Keratinocyte (primary cell): ENCODE data around the gene UBIAD1. TPM values are rescaled to one million over a fixed set of nuclear protein-coding genes. Genes with fewer than 3 reads are reported as not detected.

Experiments
- DNase-seq: peaks from one replicate; pipeline ENCODE4 v3.0.0-alpha.2; 2011; ENCODE audit warnings: low read depth, missing footprints, low spot score
- FAIRE-seq: peaks from 2 replicates; lab custom pipeline; 2011; peaks lifted over from hg19 to GRCh38; lab: Jason Lieb, UNC
- H2AFZ ChIP-seq: 2 replicates; pipeline ENCODE4 v1.6.0; 2012; ENCODE audit warnings: low read length, control low read depth, inconsistent platforms; ENCODE audit not compliant: control insufficient read depth
- H3K27ac ChIP-seq: 2 replicates; pipeline ENCODE4 v1.5.1; 2011; ENCODE audit warnings: low read length; ENCODE audit not compliant: control insufficient read depth, insufficient read depth
- H3K27me3 ChIP-seq: 3 replicates; pipeline ENCODE4 v1.6.0; 2011; ENCODE audit warnings: low read length; ENCODE audit not compliant: control insufficient read depth, insufficient read depth; ENCODE audit errors: extremely low read depth
- H3K36me3 ChIP-seq, 2 experiments: 2 replicates in 1 of 2; 3 replicates in 1 of 2; pipeline ENCODE4 v1.5.1; 2011; ENCODE audit warnings: low read length in 2 of 2, mild to moderate bottlenecking in 1 of 2; ENCODE audit not compliant: control insufficient read depth in 2 of 2, insufficient read depth in 2 of 2; ENCODE audit errors: extremely low read depth in 1 of 2
- H3K4me1 ChIP-seq: 3 replicates; pipeline ENCODE4 v1.5.1; 2011; ENCODE audit warnings: low read length; ENCODE audit not compliant: control insufficient read depth, insufficient read depth; ENCODE audit errors: extremely low read depth
- H3K4me2 ChIP-seq: 3 replicates; pipeline ENCODE4 v1.6.0; 2011; ENCODE audit warnings: low read depth, low read length; ENCODE audit not compliant: control insufficient read depth, insufficient read depth; ENCODE audit errors: extremely low read depth
- H3K4me3 ChIP-seq, 3 experiments: fragments of 200-600 bp in 1 of 3; sonication (generic) in 1 of 3; 2 replicates in 2 of 3; 3 replicates in 1 of 3; pipeline ENCODE4 v1.5.1; 2011 to 2016; ENCODE audit warnings: low read length in 3 of 3, mild to moderate bottlenecking in 3 of 3, control low read depth in 2 of 3, inconsistent platforms in 1 of 3, low read depth in 1 of 3, mixed read lengths in 1 of 3, mixed run types in 1 of 3, moderate library complexity in 1 of 3; ENCODE audit not compliant: control insufficient read depth in 2 of 3, insufficient read depth in 2 of 3; ENCODE audit errors: extremely low read depth in 1 of 3
- H3K79me2 ChIP-seq: 2 replicates; pipeline ENCODE4 v1.6.0; 2012; ENCODE audit warnings: low read length; ENCODE audit not compliant: control insufficient read depth, insufficient read depth
- H3K9ac ChIP-seq: 3 replicates; pipeline ENCODE4 v1.6.0; 2011; ENCODE audit warnings: low read length; ENCODE audit not compliant: control insufficient read depth, insufficient read depth; ENCODE audit errors: extremely low read depth
- H3K9me1 ChIP-seq: 3 replicates; pipeline ENCODE4 v1.6.0; 2011; ENCODE audit warnings: low read length; ENCODE audit not compliant: control insufficient read depth, insufficient read depth; ENCODE audit errors: extremely low read depth
- H3K9me3 ChIP-seq: 2 replicates; pipeline ENCODE4 v1.5.1; 2012; ENCODE audit warnings: low read depth, low read length; ENCODE audit not compliant: control insufficient read depth
- H4K20me1 ChIP-seq: 3 replicates; pipeline ENCODE4 v1.6.0; 2011; ENCODE audit warnings: low read length; ENCODE audit not compliant: control insufficient read depth, insufficient read depth; ENCODE audit errors: extremely low read depth
- CTCF ChIP-seq, 3 experiments: IDR thresholded peaks in 1 of 3; conservative IDR thresholded peaks in 1 of 3; optimal IDR thresholded peaks in 1 of 3; 2 replicates in 2 of 3; 3 replicates in 1 of 3; pipeline versions ENCODE3 to v1.5.1; 2011; ENCODE audit warnings: low read length in 3 of 3, mild to moderate bottlenecking in 3 of 3, moderate library complexity in 2 of 3, control low read depth in 1 of 3, inconsistent platforms in 1 of 3; ENCODE audit not compliant: insufficient read depth in 2 of 3; ENCODE audit errors: extremely low read depth in 1 of 3
- EZH2 ChIP-seq: IDR thresholded peaks from one replicate; pipeline ENCODE4 v1.6.1; 2012; ENCODE audit warnings: inconsistent platforms, mild to moderate bottlenecking, low read length, moderate library complexity
- dilution Hi-C: fragments of 300-500 bp; cut with MboI; formaldehyde crosslinking; loops from one replicate; pipeline ENCODE4 v1.7.0; 2020; ENCODE audit warnings: low sequenced_read_pairs; ENCODE audit not compliant: extremely low pct_ligation_motif_present
- polyA minus RNA-seq, 3 experiments: library from RNA; depleted of rRNA, polyadenylated mRNA; stranded (reverse); fragments of >200 nt; gene quantifications; 1 replicate in 1 of 3; 2 replicates in 1 of 3; 3 replicates in 1 of 3; pipeline ENCODE4 v1.2.3, GENCODE V29; 2011
- polyA plus RNA-seq, 5 experiments: library from polyadenylated mRNA; depleted of rRNA in 3 of 5; stranded (reverse) in 3 of 5; stranded (forward) in 1 of 5; unstranded in 1 of 5; fragments of >200 nt; gene quantifications; 1 replicate in 1 of 5; 2 replicates in 3 of 5; 3 replicates in 1 of 5; pipeline versions ENCODE4 v1.2.1 to v1.2.3, GENCODE V29; 2011 to 2012; ENCODE audit warnings: missing spikeins in 2 of 5, low read depth in 1 of 5, low replicate concordance in 1 of 5

The UBIAD1 gene
- polyA plus RNA-seq: 9.7 to 15.9 TPM (median 9.9 TPM) in 3 replicates
- polyA plus RNA-seq (2011; ENCODE audit: low read depth): 1.2 TPM
- 8.9 and 9.1 TPM in 2 replicates for polyA plus RNA-seq (2011; cell fraction: cytosol; rRNA removed)
- polyA plus RNA-seq (2011; cell fraction: nucleus; rRNA removed): 11.6 and 11.9 TPM in 2 replicates
- polyA plus RNA-seq (2012; ENCODE audit: low replicate concordance): 8.0 and 12.2 TPM in 2 replicates
- 17.1 to 29.1 TPM (median 20.1 TPM) in 3 replicates for polyA minus RNA-seq
- 13.4 TPM for polyA minus RNA-seq (2011; cell fraction: cytosol; rRNA and poly(A)+ RNA removed)
- polyA minus RNA-seq (2011; cell fraction: nucleus; rRNA and poly(A)+ RNA removed): 9.9 and 16.3 TPM in 2 replicates

GRCh38 chr1:11272832-11273594, at the start of gene UBIAD1:
UBIAD1 (plus strand) TSS chr1:11273198; CDS start chr1:11273532, 334 bp downstream.
- H3K9me3 ChIP-seq: no peaks in the 10 kb centered on the region
- H3K36me3 ChIP-seq: no peaks in the 10 kb centered on the region
- peaks cover 23% of the 10 kb centered on the region for H3K79me2 ChIP-seq
- FAIRE-seq (no peak), DNase-seq (peak; percentile 32)
- no peaks in the 10 kb centered on the region for H3K27me3 ChIP-seq
- peak within 1 kb of the TSS; percentile 95 for H2AFZ ChIP-seq
- H3K9me1 ChIP-seq: no peaks in the 10 kb centered on the region
- H4K20me1 ChIP-seq: no peaks in the 10 kb centered on the region
- dilution Hi-C loops: no loop called here
- TF ChIP-seq CTCF (optimal IDR thresholded peaks at IDR 0.05 in 1 of 3, IDR thresholded peaks at IDR 0.05 in 1 of 3, conservative IDR thresholded peaks at IDR 0.05 in 1 of 3; ENCODE audit: extremely low read depth in 1 of 3, insufficient read depth in 2 of 3, low read length in 3 of 3) (peak in 2 of 3 experiments; percentile 21 to 65), EZH2 (no peak)
- H3K4me3 ChIP-seq: peak within 1 kb of the TSS; percentile 62 to 92 (median 84)
- peak within 1 kb of the TSS; percentile 87 for H3K27ac ChIP-seq
- H3K4me1 ChIP-seq: peaks cover 9% of the 10 kb centered on the region
- H3K4me2 ChIP-seq: peak within 1 kb of the TSS; percentile 82
- H3K9ac ChIP-seq: peak within 1 kb of the TSS; percentile 92

DNA sequence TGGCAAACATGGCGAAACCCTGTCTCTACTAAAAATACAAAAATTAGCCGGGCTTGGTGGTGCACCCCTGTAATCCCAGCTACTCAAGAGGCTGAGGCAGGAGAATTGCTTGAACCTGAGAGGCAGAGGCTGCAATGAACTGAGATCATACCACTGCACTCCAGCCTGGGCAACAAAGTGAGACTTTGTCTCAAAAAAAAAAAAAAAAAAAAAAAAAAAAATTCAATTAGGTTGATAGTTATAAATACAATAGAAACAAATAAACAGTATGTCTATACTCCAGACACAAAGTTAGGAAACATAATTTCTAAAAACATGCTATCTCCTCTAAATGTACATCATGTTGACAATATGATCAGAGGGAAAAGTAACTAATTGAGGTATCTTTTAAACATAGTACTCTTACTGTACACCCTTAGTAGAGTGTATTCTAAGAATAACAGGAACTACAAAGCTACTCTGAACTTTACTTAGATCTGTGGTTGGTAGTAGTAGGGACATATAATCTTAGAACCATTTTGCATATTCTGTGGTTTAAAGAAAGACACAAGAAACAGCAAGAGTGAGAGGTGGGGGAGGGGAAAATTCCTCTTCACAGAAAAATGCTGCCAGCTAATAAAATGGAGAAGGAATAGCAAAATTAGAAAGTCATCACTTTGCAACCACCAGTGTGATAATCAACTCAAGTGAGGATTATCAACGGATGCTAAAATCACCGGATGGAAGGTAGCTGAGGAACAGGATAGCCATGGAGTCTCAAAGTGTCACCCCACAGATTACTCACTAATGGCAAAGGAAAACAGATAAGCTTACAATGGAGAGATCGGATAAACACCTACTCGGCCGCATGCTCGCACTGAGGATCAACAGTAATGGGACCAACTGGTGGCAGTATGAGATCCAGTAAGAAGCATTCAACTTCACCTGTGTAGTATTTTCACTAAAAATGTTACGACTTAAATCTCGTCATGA, 45.6 kb upstream of the UBIAD1 start:
- no peak for TF ChIP-seq EZH2
- no peak for TF ChIP-seq CTCF (optimal IDR thresholded peaks at IDR 0.05 in 1 of 3, IDR thresholded peaks at IDR 0.05 in 1 of 3, conservative IDR thresholded peaks at IDR 0.05 in 1 of 3; ENCODE audit: extremely low read depth in 1 of 3, insufficient read depth in 2 of 3, low read length in 3 of 3)
- Histone ChIP-seq H3K27ac (no peak overlapping the region), H3K9me3 (no peaks in the 10 kb centered on the region), H3K4me2 (no peak overlapping the region), H3K9me1 (no peaks in the 10 kb centered on the region), H2AFZ (no peak overlapping the region), H3K36me3 (peaks cover 32 to 35% of the 10 kb centered on the region in 2 experiments), H3K27me3 (no peaks in the 10 kb centered on the region), H3K4me1 (no peaks in the 10 kb centered on the region), H4K20me1 (no peaks in the 10 kb centered on the region), H3K9ac (no peak overlapping the region), H3K79me2 (no peaks in the 10 kb centered on the region), H3K4me3 (no peak overlapping the region)
- DNase-seq (no peak), FAIRE-seq (no peak)
- dilution Hi-C loops: no loop called here
